ENCODE results near the gene KIAA0232. TPM values are rescaled to one million over a fixed set of nuclear protein-coding genes. Genes with fewer than 3 reads are reported as not detected.
A peak's percentile ranks its signal among the peaks of the same experiment; 100 is the strongest.

KIAA0232 gene
- total and polyA plus RNA-seq, 9 of the 15 experiments (the other 6 are each of a cell fraction or from before 2014, with no cell fraction given): 3.5 to 17.4 (median 13.0) TPM

DNA sequence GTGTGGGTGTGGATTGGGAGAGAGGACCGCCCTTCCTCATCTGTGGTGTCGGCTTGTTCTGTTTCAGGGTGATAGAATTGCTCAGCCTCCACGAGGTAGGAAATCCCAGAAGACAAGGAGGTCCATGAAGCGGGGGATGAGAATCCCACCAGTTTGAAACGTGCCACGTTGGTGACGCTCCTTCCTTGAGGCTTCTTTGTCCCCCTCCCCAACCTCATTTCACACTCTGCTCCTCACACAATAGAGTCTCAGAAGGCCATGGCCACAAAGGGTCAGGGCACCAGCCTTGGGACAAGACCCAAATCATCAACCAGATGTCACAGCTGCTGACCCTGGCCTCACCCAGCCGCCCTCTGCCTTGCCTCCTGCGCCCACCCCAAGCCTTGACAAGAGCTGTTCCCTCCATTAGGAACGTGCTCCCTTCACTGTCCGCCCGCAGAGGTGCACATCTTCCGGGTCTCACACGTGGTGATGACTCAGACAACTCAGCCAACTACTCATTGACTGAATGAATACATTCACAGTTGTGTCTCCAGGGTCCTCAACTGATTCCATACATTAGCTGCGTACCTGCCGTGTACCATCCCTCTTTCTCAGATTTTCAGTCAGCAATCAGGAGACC, 48.3 kb upstream of the KIAA0232 start (continued):
- TF ChIP-seq POLR3G (IDR thresholded peaks at IDR 0.05; ENCODE audit: extremely low read depth, insufficient read length, insufficient replicate concordance) (no peak), HNRNPK (IDR thresholded peaks at IDR 0.05; ENCODE audit: low read depth, low read length, poor library complexity, severe bottlenecking) (no peak), USF1 (CRISPR knock-in tag; IDR thresholded peaks at IDR 0.05) (peak; percentile 76), ZNF668 (CRISPR knock-in tag; IDR thresholded peaks at IDR 0.05) (peak; percentile 43; the same call in 1 of the 2 replicates), TEAD1 (CRISPR knock-in tag; IDR thresholded peaks at IDR 0.05) (peak in 1 of 2 experiments; percentile 61; a peak in 1 of 4 replicates), CC2D1A (IDR thresholded peaks at IDR 0.05) (no peak), MEF2D (tag; conservative IDR thresholded peaks at IDR 0.05; ENCODE audit: low read depth) (peak; percentile 76), PCBP1 (IDR thresholded peaks at IDR 0.05; ENCODE audit: low read depth, low read length, poor library complexity, severe bottlenecking) (no peak), POLR2H (tag; IDR thresholded peaks at IDR 0.05; ENCODE audit: low read depth) (no peak)
- TF ChIP-seq, protein P1, sequence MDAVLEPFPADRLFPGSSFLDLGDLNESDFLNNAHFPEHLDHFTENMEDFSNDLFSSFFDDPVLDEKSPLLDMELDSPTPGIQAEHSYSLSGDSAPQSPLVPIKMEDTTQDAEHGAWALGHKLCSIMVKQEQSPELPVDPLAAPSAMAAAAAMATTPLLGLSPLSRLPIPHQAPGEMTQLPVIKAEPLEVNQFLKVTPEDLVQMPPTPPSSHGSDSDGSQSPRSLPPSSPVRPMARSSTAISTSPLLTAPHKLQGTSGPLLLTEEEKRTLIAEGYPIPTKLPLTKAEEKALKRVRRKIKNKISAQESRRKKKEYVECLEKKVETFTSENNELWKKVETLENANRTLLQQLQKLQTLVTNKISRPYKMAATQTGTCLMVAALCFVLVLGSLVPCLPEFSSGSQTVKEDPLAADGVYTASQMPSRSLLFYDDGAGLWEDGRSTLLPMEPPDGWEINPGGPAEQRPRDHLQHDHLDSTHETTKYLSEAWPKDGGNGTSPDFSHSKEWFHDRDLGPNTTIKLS (IDR thresholded peaks at IDR 0.05; ENCODE audit: borderline replicate concordance, low read depth): no peak
- TF ChIP-seq, protein P2, sequence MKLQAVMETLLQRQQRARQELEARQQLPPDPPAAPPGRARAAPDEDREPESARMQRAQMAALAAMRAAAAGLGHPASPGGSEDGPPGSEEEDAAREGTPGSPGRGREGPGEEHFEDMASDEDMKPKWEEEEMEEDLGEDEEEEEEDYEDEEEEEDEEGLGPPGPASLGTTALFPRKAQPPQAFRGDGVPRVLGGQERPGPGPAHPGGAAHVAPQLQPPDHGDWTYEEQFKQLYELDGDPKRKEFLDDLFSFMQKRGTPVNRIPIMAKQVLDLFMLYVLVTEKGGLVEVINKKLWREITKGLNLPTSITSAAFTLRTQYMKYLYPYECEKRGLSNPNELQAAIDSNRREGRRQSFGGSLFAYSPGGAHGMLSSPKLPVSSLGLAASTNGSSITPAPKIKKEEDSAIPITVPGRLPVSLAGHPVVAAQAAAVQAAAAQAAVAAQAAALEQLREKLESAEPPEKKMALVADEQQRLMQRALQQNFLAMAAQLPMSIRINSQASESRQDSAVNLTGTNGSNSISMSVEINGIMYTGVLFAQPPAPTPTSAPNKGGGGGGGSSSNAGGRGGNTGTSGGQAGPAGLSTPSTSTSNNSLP (IDR thresholded peaks at IDR 0.05; ENCODE audit: borderline replicate concordance, low read depth, low read length): no peak
- TF ChIP-seq, protein P3, sequence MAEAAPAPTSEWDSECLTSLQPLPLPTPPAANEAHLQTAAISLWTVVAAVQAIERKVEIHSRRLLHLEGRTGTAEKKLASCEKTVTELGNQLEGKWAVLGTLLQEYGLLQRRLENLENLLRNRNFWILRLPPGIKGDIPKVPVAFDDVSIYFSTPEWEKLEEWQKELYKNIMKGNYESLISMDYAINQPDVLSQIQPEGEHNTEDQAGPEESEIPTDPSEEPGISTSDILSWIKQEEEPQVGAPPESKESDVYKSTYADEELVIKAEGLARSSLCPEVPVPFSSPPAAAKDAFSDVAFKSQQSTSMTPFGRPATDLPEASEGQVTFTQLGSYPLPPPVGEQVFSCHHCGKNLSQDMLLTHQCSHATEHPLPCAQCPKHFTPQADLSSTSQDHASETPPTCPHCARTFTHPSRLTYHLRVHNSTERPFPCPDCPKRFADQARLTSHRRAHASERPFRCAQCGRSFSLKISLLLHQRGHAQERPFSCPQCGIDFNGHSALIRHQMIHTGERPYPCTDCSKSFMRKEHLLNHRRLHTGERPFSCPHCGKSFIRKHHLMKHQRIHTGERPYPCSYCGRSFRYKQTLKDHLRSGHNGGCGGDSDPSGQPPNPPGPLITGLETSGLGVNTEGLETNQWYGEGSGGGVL (CRISPR knock-in tag; IDR thresholded peaks at IDR 0.05): no peak
- TF ChIP-seq, protein P4, sequence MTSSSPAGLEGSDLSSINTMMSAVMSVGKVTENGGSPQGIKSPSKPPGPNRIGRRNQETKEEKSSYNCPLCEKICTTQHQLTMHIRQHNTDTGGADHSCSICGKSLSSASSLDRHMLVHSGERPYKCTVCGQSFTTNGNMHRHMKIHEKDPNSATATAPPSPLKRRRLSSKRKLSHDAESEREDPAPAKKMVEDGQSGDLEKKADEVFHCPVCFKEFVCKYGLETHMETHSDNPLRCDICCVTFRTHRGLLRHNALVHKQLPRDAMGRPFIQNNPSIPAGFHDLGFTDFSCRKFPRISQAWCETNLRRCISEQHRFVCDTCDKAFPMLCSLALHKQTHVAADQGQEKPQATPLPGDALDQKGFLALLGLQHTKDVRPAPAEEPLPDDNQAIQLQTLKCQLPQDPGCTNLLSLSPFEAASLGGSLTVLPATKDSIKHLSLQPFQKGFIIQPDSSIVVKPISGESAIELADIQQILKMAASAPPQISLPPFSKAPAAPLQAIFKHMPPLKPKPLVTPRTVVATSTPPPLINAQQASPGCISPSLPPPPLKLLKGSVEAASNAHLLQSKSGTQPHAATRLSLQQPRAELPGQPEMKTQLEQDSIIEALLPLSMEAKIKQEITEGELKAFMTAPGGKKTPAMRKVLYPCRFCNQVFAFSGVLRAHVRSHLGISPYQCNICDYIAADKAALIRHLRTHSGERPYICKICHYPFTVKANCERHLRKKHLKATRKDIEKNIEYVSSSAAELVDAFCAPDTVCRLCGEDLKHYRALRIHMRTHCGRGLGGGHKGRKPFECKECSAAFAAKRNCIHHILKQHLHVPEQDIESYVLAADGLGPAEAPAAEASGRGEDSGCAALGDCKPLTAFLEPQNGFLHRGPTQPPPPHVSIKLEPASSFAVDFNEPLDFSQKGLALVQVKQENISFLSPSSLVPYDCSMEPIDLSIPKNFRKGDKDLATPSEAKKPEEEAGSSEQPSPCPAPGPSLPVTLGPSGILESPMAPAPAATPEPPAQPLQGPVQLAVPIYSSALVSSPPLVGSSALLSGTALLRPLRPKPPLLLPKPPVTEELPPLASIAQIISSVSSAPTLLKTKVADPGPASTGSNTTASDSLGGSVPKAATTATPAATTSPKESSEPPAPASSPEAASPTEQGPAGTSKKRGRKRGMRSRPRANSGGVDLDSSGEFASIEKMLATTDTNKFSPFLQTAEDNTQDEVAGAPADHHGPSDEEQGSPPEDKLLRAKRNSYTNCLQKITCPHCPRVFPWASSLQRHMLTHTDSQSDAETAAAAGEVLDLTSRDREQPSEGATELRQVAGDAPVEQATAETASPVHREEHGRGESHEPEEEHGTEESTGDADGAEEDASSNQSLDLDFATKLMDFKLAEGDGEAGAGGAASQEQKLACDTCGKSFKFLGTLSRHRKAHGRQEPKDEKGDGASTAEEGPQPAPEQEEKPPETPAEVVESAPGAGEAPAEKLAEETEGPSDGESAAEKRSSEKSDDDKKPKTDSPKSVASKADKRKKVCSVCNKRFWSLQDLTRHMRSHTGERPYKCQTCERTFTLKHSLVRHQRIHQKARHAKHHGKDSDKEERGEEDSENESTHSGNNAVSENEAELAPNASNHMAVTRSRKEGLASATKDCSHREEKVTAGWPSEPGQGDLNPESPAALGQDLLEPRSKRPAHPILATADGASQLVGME (CRISPR knock-in tag; IDR thresholded peaks at IDR 0.05): no peak

Data from K562 (cell line).